HG03378 (cell line): ENCODE results near the gene LEF1.

Source experiments
- ATAC-seq: cut with Tn5 transposase; IDR thresholded peaks from one replicate; pipeline ENCODE4 v1.9.1; 2021; ENCODE audit warnings: mild to moderate bottlenecking, moderate library complexity; ENCODE audit not compliant: unreplicated experiment

Gene LEF1

DNA sequence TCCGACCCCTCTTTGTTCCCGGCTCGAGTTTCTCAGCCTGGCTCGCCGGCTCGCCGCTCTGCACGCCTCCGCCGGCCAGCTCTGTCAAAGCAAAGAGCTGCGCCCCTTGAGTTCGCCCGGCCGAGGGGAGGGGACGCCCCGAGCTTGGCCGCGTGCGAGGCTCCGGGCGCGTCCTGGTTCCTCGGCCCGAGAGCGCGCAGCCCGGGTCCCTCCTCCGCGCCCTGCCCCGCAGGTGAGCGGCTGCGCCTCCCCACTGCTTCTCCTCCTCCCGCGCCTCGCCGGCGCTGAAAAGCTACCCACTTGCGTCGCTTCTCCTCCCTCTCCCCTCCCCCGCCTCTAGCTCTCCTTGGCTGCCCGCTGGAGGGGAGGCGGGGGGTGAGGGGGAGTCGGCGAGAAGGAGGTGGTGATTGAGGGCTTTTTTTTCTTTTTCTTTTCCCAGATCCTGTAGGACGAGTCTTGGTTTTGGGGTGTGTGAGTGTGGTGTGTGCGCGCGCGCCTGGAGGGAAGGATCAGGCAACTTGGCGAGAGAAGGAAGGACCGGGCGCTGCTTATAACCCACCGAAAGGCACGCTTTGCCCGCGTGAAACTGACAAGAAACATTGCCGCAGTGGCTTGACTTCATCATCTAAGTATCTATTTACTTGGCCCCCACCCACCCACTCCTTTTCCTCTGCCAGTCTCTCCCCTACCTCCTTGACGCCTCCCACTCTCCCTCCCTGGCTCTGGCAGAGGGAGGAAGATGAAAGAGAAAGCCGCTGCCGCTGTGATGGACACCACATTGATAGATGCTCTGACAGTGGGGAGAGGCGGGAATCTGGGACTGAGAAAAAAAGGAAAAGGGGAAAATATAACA lies at the start of gene LEF1:
Gene LEF1, minus strand, starts transcription at position 262 of the 853 bp plus-strand sequence. CDS start 1,165 bp downstream, outside the sequence.
- no peak for ATAC-seq

DNA sequence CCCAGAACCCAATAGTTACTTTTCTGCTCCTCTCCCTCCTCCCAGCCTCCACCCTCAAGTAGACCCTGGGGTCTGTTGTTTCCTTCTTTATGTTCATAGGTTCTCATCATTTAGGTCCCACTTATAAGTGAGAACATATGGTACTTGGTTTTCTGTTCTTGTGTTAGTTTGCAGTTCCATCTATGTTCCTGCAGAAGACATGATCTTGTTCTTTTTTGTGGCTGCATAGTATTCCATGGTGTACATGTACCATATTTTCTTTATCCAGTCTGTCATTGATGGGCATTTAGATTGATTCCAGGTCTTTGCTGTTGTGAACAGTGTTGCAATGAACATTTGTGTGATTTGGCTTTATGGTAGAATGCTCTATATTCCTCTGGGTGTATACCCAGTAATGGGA lies 47.8 kb upstream of the LEF1 start:
- ATAC-seq, result no peak

DNA sequence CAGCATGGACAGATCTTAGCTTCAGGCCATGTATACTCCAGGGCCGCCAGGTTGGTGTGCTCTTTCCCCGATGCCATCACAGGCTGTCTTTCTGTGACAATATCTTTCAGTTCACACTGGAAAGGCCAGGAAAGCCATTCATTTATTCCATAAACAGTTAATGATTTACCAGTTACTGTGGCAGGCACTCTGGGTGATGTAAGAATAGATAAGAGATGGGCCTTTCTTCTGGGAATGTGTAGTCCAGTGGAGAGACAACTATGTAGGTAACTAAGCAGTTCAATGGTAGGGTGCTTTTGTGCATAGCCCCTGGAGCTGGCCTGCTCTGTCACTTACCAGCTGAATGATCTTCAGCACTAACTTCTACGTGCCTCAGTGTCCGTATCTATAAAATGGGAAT lies 46.3 kb upstream of the LEF1 start:
- no peak for ATAC-seq

DNA sequence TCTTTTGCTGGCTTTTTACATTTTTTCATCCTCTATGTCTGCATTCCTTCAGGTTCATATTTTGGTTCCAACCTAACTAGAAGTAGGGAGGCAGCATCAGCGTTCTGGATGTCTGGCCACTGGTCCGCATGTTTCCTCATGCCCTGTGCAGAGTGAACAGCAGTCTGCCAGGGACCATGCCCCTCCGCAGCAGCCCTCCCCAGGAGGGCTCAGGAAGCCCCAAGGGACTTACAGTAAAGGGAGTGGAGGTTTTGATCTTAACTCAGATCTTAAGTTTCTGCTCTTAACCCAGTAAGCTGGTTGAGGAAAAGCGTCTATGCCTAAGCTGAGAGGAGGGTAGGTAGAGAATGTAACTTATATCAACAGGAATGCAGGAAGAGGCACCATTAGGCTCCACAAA lies 45.0 kb upstream of the LEF1 start:
- no peak for ATAC-seq

DNA sequence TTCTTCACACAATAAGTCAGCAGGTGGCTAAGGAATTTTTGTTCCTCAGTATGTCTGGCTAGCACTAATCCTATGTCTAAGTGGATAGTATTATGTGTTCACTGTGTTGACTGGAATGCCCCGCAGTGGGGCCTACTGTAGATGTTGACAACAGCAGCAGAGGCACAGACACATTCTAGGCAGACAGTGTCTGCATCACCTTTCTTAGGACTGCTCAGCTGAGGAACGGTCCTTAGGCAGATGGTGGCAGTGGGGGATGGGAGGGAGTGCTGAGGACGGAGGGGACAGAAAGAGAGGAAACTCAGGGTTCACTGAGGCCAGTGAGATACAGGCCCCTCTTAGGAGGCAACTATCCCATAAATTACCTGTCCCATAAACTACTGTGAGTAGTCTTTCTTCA lies 44.6 kb upstream of the LEF1 start:
- ATAC-seq, result no peak

DNA sequence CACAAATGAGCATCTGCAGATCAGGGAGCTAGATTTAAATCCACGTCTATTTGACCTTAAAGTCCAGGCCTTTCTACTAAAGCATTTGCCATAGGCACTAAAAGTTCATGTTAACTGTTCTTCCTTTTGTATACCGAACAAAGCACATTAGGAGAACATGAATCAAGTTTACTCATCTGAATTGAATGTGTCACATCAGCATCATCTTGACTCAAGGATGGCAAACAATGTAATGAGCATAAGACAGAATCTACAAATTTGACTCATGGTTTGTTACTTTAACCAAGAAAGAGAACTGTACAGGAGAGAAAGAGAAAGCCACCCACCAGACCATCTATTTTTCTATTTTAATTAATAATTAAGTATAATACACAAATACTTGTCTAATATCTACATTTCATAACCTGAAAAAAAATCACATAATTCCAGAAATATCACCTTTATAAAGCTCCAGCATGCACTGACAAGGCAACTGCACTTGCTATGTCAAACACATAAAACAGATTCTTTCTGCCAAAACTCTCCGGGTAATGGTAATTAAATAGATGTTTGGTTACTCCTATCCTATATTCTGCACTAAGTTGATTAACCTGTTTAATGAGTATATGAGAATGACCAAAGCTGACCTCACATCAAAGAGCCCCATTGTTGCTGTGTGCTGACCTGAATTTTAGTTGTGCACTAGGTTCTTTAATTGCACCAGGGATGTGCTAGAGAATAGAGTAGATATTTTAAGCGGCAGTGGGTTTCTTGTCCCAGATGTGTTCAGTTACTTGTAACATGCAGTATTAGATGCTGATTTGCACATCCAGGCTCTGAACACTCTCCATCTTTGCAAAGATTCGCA lies 42.5 kb upstream of the LEF1 start:
- no peak for ATAC-seq

DNA sequence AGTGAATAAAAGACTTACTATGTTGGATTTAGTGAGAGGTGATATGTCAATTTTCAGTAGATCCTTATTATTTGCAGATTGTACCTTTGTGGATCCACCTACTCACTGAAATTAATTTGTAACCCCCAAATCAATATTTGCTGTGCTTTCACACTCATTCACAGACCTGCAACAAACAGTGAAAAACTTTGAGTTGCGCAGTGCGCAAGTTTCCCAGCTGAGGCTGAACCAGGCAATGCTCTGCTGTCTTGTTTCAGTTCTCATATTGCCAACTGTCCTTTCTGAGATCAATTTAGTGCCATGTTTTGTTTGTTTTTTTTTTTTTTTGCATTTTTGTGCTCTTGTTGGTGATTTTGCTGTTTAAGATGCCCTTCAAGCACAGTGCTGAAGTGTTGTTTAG lies 40.8 kb upstream of the LEF1 start:
- ATAC-seq, result no peak

DNA sequence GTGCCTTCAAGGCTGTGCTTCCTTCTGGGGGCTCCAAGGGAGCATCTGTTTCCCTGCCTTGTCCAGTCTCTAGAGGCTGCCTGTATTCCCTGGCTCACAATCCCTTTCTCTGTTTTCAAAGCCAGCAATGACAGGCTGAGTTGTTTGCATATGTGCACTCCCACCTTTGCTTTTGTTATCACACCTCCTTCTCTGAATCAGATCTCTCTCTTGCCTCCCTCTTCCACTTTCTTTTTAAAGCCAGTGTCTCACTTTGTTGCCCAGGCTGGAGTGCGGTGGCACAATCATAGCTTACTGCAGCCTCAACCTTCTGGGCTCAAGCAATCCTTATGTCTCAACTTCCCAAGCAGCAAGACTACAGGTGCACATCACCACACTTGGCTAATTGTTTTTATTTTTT lies 37.1 kb upstream of the LEF1 start:
- no peak for ATAC-seq

DNA sequence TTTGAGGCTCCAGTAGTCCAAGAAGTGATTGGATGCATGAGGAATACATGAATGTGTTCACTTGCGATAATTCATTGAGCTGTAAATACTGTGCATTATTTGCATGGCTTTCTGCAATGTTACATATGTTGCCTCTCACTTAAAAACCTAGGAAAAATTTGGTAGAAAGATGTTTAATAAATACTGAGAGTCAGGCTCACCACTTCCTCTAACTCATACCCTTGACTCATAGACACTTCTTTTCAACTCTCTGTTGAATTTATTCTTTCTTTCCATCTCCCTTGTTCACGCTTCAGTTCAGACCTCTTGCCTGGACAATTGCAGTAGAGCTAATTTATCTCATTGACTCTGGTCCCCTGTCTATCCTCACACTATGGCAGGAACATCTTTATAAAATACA lies 35.8 kb upstream of the LEF1 start:
- no peak for ATAC-seq

DNA sequence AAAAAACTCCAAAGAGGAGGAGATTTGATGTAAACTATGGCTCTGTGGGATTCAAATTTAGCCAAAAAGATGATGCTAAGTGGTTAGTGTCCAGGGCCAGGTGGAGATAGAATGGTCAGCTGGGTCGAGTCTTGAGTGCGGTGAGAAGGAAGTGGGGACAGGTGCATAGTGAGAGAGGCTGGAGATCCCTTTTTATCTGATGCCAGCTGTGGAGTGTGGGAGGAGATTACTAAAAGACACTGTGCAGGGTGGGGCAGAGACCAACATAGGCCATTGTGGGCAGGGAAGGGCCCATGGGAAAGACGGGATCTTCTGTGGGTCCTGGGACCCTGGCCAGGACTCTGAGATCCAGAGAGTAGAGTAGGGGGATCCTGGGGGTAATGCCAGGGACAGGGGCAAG lies 34.6 kb upstream of the LEF1 start:
- ATAC-seq, result no peak

DNA sequence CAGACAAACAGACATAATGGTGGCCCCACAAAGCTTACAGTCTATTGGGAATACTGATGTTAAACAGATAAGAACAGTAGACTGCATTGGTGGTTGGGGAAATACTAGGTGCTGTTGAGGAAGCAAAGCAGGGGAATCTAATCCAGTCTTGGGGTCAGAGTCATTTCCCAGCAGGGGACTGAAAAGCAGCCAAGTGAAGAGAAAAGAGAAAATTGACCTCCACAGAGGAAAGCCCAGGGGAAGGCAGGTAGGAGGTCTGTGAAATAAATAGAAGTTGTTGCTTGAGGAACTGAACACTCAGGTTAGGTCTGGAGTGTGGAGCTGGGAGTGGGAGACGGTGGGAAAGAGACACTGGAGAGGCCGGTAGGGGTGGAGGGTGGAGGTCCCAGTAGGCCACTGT lies 33.0 kb upstream of the LEF1 start:
- ATAC-seq, result no peak

DNA sequence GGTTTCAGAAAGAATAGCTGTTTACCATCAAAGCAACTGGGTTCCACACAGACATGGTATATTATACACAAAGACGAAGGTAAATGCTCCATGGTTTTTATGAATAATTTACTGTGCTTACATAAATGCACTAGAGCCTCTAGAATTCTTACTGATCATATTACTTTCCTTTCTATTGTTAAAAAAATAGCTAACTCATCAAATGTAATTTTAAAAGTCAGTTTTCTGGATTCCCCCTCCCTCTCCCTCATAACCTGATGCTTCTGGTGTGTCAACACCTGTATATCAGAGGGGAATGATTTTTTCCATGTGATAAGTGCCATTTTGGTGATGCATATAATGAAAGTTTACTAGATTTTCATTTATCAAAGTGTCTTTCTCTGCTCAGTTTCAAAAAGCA lies 31.1 kb upstream of the LEF1 start:
- ATAC-seq, result no peak

DNA sequence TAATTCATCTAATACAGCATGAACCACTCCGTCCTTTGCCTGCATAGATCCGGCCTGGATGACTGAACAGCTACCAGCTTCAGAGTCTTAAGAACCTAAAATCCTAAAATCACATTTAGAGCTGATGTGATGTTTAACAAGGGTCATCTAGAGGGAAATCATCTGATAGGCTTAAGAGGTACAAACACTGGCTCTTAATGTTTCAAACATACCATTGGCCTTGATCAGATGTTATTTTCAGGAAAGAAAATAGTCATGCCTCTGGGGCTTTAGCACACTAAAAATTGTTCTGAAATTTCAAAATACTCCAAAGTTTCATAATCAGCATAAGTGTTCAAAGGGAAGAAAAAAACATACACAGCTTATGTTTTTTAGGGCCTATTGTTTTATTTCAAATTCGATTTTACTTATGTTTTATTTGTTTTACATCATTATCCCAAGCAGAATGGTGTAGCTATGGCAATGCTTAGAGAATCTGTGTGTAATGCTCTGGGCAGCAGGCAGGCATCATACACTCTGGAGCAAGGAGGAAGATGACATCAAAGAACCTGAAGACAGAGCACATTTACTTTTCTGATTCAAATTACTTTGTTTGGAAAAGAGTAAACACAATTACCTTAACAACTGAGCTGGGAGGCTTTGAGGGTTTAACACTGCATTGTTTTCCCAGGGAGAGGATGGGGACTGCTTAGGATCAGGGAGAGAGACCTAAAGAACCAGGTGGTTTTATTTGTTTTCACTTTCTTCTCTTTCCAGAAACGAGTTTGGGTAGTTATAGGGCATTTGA lies 25.3 kb upstream of the LEF1 start:
- ATAC-seq, result no peak

DNA sequence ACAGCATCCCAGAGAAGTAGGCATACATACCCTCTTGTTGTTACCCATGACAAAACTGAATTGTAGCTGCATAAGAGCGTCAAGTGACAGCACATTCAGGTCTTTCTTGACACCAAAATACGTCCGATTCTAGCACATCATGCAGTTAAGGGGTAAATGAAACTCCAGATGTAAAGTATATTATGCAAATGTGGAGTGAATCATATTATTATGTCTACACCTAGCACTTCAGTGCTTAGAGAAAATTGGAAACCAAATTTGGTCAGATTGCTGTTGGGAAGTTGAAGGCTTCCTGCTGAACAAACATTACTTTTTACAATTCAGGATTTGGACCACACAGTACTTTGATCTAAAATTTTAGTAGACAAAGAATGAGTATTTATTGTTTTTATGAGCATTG lies 24.2 kb upstream of the LEF1 start:
- no peak for ATAC-seq

DNA sequence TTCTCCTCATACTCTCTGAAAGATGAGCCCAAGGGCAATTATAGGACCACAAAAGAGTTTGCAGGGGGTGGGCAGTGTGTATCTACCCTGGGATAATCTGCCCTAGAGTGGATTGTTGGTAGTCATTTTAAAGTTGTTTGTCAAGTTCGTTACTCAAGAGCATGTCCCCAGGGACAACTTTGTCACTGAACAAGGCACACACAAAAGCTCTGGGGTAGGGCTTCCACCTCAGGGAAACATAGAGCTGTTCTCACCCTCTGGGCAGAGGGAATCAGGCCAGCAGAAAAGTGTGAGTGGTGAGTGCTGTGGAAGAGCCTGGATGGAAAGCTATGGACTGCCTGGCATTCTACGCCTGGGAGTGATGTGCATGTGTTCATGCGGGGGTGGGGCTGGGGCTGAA lies 23.3 kb upstream of the LEF1 start:
- no peak for ATAC-seq

DNA sequence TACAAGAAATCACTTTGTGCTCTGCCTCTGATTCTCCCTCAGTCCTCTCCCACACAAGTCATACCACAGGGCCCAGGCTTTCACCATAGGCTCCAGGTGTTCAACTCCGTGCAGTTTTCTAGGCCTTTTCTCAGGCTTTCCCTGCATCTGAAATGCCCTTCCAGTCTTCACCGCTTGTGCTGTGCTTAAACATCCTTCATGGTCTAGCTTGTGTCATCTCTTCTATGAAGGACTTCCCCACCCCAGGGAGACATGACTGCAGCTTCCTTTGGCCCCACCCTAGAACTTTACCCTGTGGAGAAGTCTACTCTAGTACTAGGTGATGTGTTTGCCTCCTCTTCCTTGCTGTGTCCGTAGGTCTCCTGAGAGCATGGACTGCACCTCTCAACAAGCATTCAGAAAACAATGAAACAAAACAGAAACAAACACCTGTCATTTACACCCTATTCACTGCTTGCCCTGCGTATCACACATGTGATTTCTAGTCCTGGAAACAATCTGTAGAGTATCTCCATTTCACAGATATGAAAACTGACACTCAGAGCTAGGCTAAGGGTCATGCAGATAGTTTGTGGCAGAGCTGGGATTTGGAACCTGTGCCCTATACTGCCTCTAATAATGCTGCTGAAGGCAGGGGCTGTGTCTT lies 22.7 kb upstream of the LEF1 start:
- ATAC-seq, result no peak

DNA sequence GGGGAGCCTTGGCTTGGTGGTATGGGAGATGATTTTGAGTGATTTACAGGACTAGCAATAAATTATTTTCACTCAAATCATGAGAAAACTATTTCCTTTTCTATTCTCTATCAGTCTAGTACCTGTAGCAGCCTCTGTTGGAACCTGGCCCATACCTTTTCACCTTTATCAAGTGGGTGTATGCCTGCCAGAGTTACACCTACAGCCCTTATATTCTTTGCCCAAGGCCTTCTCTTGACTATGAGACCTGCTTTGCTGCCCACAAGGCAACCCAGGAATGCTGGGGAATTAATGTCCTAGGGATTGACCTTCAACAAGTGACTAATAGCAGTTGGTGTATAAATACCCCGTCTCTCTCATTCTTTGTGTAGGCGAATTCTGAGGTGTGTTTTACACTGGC lies 20.0 kb upstream of the LEF1 start:
- no peak for ATAC-seq

DNA sequence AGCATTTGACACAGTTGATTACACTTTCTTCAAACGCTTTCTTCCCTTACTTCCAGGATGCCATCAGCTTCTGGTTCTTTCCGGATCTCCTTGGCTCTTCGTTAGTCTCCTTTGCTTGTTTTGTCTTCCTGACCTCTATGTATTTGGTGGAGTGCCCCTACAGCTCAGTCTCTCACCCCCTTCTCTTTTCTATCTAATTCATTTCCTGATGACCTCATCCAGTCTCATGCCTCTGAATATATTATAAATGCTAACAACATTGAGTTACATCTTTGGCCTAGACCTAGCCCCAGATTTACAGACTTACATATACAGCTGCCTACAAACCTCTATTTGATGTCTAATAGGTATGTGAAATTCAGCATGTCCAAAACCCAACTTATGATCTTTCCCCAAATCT lies 16.5 kb upstream of the LEF1 start:
- ATAC-seq, result no peak

DNA sequence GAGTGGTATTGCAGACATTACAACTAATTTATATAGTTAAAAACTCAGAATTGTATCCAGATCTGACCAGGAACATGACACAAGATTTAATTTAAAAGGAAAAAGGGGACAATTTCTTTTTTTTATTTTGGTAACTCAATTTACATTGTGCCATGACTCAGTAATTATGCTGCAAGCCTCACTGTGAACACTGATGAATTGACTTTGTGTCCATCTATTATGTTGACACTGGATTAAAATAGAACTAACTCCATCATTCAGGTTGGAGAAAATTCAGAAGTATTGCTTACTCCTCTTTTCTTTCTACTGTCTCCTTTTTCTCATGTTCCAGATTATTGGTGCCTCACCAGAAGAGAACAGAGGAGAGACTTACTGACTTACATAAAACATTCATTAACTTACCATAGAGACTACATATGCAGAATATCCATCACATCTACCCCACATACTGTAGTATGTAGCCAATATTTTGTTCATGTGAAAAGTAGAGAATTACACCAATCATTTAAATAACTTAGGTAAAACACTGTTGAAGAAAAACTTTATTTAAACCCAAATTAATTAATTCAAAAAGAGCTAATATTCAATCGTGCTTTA lies 15.8 kb upstream of the LEF1 start:
- no peak for ATAC-seq

DNA sequence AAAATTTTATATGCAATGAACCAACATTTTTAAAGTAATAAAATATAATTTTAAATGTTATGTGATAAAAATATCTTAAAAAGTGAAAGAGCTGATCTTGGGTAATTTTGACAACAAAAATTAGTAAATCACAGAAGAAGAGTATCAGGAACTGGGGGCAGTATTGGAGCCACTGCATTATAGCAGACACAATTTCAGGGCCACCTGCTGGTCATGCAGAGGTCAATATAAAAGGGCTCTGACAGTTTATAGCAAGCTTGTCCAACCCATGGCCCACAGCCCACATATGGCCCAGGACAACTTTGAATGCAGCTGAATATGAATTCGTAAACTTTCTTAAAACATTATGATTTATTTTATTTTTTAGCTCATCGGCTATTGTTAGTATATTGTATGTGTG lies 13.0 kb upstream of the LEF1 start:
- ATAC-seq, result peak; percentile 55

DNA sequence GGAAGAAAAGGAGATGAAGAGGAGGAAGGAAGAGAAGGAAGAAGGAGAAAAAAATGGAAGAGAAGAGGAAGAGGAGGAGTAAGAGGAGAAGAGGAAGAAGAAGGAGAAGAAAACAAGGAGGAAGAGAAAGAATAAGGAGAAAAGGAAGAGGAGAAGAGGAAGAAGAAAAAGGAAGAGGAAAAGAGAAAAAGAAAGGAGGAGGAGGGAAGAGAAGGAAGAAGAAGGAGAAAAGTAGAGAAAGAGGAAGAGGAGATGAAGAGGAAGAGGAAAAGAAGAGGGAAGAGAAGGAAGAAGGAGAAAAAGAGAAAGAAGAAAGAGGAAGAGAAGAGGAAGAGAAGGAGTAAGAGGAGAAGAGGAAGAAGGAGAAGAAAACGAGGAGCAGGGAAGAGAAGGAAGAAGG lies 11.8 kb upstream of the LEF1 start:
- ATAC-seq, result no peak
